CD4-positive, alpha-beta T cell treated with Interleukin-17A for 1 hour (primary cell): ENCODE results near the gene MAST1.
A peak's percentile ranks its signal among the peaks of the same experiment; 100 is the strongest.
"Not testable (repeated sequence)": the region's sequence is repeated elsewhere in the genome, so short reads cannot be mapped to it uniquely, and the experiment has no call there.

Experiments
- DNase-seq: peaks from one replicate; pipeline ENCODE4 v3.0.0-alpha.2; 2020

The MAST1 gene

GRCh38 chr19:12872941-12873890, 34.9 kb downstream of the MAST1 start:
- peak; percentile 86 for DNase-seq

DNA sequence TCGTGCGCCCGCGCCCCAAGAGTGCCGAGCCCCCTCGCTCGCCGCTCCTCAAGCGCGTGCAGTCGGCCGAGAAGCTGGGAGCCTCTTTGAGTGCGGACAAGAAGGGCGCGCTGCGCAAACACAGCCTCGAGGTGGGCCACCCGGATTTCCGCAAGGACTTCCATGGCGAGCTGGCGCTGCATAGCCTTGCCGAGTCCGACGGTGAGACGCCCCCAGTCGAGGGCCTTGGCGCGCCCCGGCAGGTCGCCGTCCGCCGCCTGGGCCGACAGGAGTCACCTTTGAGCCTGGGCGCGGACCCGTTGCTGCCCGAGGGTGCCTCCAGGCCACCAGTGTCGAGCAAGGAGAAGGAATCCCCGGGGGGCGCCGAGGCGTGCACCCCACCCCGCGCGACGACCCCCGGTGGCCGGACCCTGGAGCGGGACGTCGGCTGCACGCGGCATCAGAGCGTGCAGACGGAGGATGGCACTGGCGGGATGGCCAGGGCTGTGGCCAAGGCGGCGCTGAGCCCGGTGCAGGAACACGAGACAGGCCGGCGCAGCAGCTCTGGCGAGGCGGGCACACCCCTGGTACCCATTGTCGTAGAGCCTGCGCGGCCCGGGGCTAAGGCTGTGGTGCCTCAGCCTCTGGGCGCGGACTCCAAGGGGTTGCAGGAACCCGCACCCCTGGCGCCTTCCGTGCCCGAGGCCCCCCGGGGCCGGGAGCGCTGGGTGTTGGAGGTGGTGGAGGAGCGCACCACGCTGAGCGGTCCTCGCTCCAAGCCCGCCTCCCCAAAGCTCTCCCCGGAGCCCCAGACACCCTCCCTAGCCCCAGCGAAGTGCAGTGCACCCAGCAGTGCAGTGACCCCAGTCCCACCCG, 35.8 kb downstream of the MAST1 start:
- DNase-seq: no peak

DNA sequence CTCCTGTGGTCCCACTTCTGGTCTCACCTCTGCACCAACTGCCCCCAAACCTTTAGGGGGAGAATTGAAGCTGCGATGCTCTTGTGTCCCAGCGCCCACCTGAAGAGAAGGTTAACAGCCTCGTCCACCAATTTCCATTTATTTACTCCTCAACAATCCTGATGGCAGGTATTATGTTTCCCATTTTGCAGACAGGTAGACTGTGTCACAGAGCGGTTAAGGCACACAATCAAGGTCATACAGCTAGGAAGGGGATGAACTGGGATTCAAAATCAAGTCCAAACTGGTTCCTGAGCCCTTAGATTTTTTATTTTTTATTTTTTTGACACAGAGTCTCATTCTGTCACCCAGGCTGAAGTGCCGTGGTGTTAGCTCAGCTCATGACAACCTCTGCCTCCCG, 36.8 kb downstream of the MAST1 start:
- DNase-seq: no peak

- DNase-seq: no peak
These were observed 42.3 kb downstream of the MAST1 start for GRCh38 chr19:12880551-12881171.

GRCh38 chr19:12881172-12881808, 43.0 kb downstream of the MAST1 start, which contains the start of gene DNASE2:
DNASE2 (minus strand) TSS chr19:12881449; CDS start chr19:12881375, 74 bp downstream.
- DNase-seq: peak; percentile 90

GRCh38 chr19:12882589-12882988, 44.3 kb downstream of the MAST1 start:
- DNase-seq: no peak

DNA sequence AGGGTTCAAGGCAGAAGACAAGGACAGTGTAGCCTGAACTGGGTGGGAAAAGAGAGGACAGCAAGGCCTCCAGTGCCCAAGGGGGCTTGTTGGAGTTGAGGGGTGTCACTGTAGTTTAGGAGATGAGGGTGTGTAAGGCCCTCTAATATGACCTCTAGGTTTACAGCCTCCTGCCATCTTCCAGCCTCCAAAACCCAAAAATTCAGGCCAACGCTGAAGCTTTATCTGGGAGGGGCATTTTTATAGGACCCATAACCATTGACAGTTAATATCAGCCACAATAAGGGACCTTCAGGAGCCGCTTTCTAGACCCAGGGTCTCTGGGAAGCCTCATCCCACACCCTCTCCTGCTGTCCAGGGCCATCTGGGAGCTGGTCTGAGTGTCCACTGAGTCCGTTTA, 45.9 kb downstream of the MAST1 start:
- DNase-seq: no peak

DNA sequence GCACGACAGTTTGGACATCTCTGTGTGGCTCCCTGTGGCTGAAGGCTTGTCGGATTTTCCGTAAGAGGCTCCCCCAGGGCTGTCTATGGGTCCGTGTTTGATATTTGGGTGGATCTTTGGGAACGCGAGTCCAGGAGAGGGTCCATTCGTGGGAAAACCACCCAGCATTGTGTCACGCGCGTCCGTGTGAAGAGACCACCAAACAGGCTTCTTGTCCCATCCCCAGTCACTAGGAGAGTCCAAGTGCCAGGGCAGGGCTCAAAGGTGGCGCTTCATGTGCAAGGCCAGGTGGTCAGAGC, 46.3 kb downstream of the MAST1 start:
- no peak for DNase-seq

DNA sequence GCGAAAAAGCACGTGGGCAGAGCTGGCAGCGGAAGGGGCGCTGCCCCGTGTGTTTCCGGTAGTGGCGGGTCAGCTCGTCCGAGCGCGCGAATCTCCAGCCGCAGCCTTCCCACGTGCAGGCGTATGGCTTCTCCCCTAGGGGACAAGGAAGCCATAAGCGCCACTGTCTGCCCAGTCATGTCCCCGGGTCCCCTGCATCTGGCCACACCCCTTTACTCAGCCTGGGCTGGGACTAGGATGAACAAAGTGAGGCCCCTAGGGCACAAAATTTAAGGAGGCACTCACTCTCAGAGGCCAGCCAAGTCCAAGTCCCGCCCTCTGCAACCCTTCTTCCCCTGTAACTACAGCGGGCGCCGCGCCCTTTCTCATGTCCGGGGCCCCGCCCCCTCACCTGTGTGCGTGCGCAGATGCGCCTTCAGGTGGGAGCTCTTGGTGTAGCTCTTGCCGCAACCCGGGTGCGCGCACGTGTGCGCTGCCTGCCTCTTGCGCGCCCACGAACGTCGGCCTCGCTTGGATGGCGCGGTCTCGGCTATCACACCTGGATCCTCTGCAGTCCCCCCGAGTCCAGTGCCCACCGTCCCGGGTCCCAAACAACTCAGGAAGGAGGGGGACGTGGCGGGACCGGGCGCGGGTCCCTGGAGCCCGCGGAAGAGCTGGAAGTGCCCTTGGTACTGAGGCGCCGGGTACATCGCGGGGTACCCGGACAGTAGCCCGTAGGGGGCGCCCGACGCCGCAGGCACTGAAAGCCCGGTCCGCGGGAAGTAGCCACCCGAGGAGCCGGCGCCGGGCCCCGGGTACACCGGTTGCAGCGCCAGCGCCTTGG, 46.8 kb downstream of the MAST1 start:
- peak; percentile 91 for DNase-seq

DNA sequence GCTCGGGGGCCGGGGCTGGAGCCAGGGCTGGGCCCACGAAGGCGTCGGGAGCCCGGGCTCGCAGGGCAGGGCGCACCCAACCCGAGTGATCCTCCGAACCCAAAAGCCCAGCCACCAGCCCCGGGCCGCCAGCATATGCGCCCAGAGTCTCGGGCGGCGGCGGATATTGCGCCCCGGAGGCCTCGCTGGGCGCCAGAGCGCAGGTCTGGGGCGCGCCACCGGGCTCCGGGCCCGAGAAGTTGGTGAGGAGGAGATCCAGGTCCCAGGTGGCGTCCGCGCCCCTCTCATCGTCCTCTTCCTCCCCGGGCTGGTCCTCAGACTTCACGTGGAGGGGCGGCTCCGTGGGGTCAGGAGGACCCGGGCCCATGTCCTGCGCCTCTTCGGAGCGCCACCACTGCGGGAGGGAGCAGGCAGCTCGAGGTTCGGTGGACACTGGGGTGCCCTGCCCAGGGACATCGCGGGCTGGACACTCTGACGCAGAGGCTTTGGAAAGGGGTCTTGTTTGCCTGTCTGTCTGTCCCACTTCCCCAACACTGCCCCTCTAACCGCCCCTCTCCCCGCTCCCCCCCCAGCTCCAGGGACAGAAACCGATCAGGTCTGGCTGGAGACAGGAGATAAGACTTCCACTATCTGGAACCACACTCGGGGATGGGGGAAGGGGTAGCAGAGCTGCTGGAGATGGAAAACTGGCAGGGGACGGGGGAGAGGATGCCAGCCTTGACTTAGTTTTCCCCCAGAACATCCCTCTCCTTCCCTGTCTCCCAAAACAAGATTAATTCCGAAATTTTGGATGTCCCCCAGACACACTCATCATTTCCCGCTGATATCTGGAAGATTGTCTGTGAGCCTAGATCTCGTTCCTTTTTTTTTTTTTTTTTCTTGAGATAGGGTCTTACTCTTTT, 47.7 kb downstream of the MAST1 start:
- DNase-seq: no peak

DNA sequence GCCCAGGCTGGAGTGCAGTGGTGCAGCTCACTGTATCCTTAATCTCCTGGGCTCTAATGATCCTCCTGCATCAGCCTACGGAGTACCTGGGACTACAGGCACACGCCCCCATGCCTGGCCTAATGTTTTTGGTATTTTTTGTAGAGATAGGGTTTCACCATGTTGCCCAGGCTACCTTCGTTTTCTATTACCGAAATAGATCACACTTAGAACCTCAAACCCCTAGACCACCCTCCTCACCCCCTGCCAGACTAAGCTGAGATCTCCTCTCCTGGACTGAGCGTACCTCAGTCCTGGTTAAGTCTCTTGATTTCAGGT, 48.3 kb downstream of the MAST1 start:
- DNase-seq: no peak

DNA sequence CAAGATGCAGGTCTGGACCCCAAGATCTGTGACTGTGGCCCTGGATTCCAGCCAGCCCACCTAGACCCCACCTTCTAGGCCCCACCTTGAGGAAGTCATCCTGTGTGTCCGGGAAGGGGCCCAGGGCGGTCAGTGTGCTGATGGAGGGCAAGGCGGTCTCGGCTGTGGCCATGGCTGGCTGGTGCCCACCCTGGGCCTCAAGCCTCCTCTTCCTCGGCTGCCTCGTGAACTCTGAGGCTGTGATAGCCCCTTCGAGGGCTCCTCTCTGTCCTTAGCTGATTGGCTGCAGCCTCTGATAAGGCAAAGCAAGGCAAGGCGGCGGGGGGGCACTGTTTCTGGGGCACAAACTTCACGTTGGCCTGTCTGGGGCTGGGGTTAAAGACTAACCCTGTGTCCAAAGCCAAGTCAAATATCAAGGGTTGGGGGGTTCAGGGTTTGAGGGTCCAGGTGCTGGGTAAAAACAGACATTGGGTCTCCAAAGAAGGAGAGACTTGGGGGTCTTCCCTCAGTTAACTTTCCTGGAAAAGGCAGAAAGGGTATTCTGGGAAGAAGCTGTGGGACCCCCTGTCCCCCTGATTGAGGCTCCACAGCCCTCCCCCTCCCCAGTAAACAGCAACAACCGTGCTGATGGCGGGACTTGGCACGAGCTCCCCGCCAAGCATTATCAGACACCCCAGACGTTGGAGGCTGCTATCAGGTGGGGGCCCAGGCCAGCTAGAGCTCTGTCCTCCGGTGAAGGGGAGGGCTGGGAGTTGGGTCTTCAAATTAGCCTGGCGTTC, 48.8 kb downstream of the MAST1 start, which contains the start of gene KLF1:
KLF1 (minus strand) TSS at position 233 of the 779 bp plus-strand sequence; CDS start at position 172, 61 bp downstream.
- no peak for DNase-seq

- DNase-seq: no peak
These were observed 49.8 kb downstream of the MAST1 start for GRCh38 chr19:12888006-12888603.

- DNase-seq: not testable (repeated sequence)
These were observed 52.0 kb downstream of the MAST1 start for GRCh38 chr19:12890299-12890786.

- DNase-seq: peak; percentile 99
These were observed 52.7 kb downstream of the MAST1 start, which contains the start of gene GCDH for GRCh38 chr19:12890787-12891552. GCDH (plus strand) TSS chr19:12891160; CDS start chr19:12891305, 145 bp downstream.

- no peak for DNase-seq
These were observed 53.3 kb downstream of the MAST1 start for GRCh38 chr19:12891553-12892021.

- DNase-seq: no peak
These were observed 55.3 kb downstream of the MAST1 start for GRCh38 chr19:12893582-12893981.

- no peak for DNase-seq
These were observed 58.1 kb downstream of the MAST1 start for GRCh38 chr19:12896460-12896859.
